ENCODE measurements around the gene CKAP5.

Gene CKAP5

GRCh38 chr11:46845740-46846509 lies at the start of gene CKAP5:
Gene CKAP5, minus strand, starts transcription at chr11:46846280. Its CDS starts 25,049 bp downstream, at chr11:46821231.
- peak; percentile 89 for DNase-seq

GRCh38 chr11:46895821-46896220 lies 49.7 kb upstream of the CKAP5 start:
- no peak for DNase-seq

- no peak for DNase-seq
Observed at GRCh38 chr11:46894961-46895360, 48.9 kb upstream of the CKAP5 start.

GRCh38 chr11:46894506-46894905 lies 48.4 kb upstream of the CKAP5 start:
- no peak for DNase-seq

GRCh38 chr11:46892838-46893237 lies 46.8 kb upstream of the CKAP5 start:
- DNase-seq = no peak

GRCh38 chr11:46892109-46892508 lies 46.0 kb upstream of the CKAP5 start:
- DNase-seq = no peak

GRCh38 chr11:46890665-46891064 lies 44.6 kb upstream of the CKAP5 start:
- DNase-seq = no peak

GRCh38 chr11:46889689-46890475 lies 43.8 kb upstream of the CKAP5 start:
- DNase-seq = peak; percentile 38

GRCh38 chr11:46889251-46889650 lies 43.2 kb upstream of the CKAP5 start:
- no peak for DNase-seq

GRCh38 chr11:46888636-46889035 lies 42.6 kb upstream of the CKAP5 start:
- DNase-seq = no peak

GRCh38 chr11:46886211-46886610 lies 40.1 kb upstream of the CKAP5 start:
- no peak for DNase-seq

- DNase-seq = no peak
Observed at GRCh38 chr11:46879056-46879585, 33.0 kb upstream of the CKAP5 start.

- DNase-seq = no peak
Observed at GRCh38 chr11:46877580-46877979, 31.5 kb upstream of the CKAP5 start.

GRCh38 chr11:46876471-46876870 lies 30.4 kb upstream of the CKAP5 start:
- no peak for DNase-seq

- no peak for DNase-seq
Observed at GRCh38 chr11:46874586-46874985, 28.5 kb upstream of the CKAP5 start.

- DNase-seq = no peak
Observed at GRCh38 chr11:46868912-46869311, 22.8 kb upstream of the CKAP5 start.

- DNase-seq = no peak
Observed at GRCh38 chr11:46865340-46865739, 19.3 kb upstream of the CKAP5 start.

- DNase-seq = no peak
Observed at GRCh38 chr11:46860218-46860617, 14.1 kb upstream of the CKAP5 start.

- DNase-seq = no peak
Observed at GRCh38 chr11:46858920-46859546, 13.0 kb upstream of the CKAP5 start.

GRCh38 chr11:46857666-46858065 lies 11.6 kb upstream of the CKAP5 start:
- DNase-seq = no peak

GRCh38 chr11:46856605-46857343 lies 10.7 kb upstream of the CKAP5 start:
- DNase-seq = no peak

- DNase-seq = no peak
Observed at GRCh38 chr11:46855863-46856262, 9.8 kb upstream of the CKAP5 start.

- DNase-seq = no peak
Observed at GRCh38 chr11:46855167-46855566, 9.1 kb upstream of the CKAP5 start.
